Body of pancreas (tissue), 4 donors: Measurements from ENCODE around the gene RIN3. TPM values are rescaled to one million over a fixed set of nuclear protein-coding genes. Genes with fewer than 3 reads are reported as not detected.
A peak's percentile ranks its signal among the peaks of the same experiment; 100 is the strongest.

Source experiments
- ATAC-seq: fragments of 150-250 bp; one replicate; pipeline ENCODE4 v1.9.1; 2016
- DNase-seq, 4 donors: peaks; one replicate each; pipeline ENCODE4 v3.0.0-alpha.2; 2019
- H3K27ac ChIP-seq, 4 donors: fragments of 200-600 bp; sonication (generic); 1 replicate in 3 of 4; 2 replicates in 1 of 4; pipeline versions ENCODE4 v1.5.1 to v1.6.1; 2016 to 2019; ENCODE audit warnings: mild to moderate bottlenecking in 1 of 4, mixed read lengths in 1 of 4, moderate library complexity in 1 of 4
- H3K27me3 ChIP-seq, 2 donors: fragments of 200-600 bp; sonication (generic); one replicate each; pipeline ENCODE4 v1.6.0; 2016; ENCODE audit warnings: mild to moderate bottlenecking in 1 of 2
- H3K36me3 ChIP-seq, 2 donors: fragments of 200-600 bp; sonication (generic); replicated peaks in 1 of 2; 2 replicates each; pipeline ENCODE4 v1.5.1; 2016; ENCODE audit warnings: low read depth in 2 of 2; ENCODE audit not compliant: insufficient read depth in 1 of 2
- H3K4me1 ChIP-seq: fragments of 200-600 bp; sonication (generic); one replicate; pipeline ENCODE4 v1.6.0; 2016
- H3K4me3 ChIP-seq, 2 donors: fragments of 200-600 bp; sonication (generic); 1 replicate in 1 of 2; 2 replicates in 1 of 2; pipeline ENCODE4 v1.5.1; 2016 to 2019
- H3K9me3 ChIP-seq, 3 donors: fragments of 200-600 bp; sonication (generic); 1 replicate in 2 of 3; 2 replicates in 1 of 3; pipeline ENCODE4 v1.5.1; 2016
- CTCF ChIP-seq, 7 experiments: fragments of 450-650 bp in 4 of 7; fragments of 200-600 bp in 3 of 7; sonication (generic) in 3 of 7; IDR thresholded peaks; one replicate each; pipeline ENCODE4 v1.5.1; 2016 to 2019; ENCODE audit warnings: antibody characterized with exemption in 7 of 7
- POLR2A ChIP-seq, 3 donors: fragments of 450-650 bp; IDR thresholded peaks; one replicate each; pipeline ENCODE4 v1.6.1; 2016; ENCODE audit warnings: antibody characterized with exemption in 3 of 3, mild to moderate bottlenecking in 2 of 3
- WGBS, 2 donors: methylation state at CpG; one replicate each; pipeline ENCODE4 v1.1.5; 2017; 5-methylcytosine and 5-hydroxymethylcytosine counted together
- intact Hi-C: fragments of 100-400 bp; cut with DNase I; formaldehyde crosslinking; loops from one replicate; pipeline ENCODE4 v1.15.1; 2023
- total RNA-seq, 2 donors: library from RNA; depleted of rRNA; stranded (reverse); fragments of >200 nt; gene quantifications; one replicate each; pipeline ENCODE4 v1.1.0, GENCODE V29; 2016

RIN3 gene
- total RNA-seq, 2 donors from 2014 or later, result 2.6 to 3.3 TPM

GRCh38 chr14:92549859-92550230, 36.3 kb downstream of the RIN3 start:
- peak; percentile 62 for ATAC-seq

GRCh38 chr14:92551044-92551841, 37.7 kb downstream of the RIN3 start:
- H3K4me1 ChIP-seq, result peaks cover 8% of the 10 kb centered on the region
- no peak for ATAC-seq
- H3K4me3 ChIP-seq, result no peak overlapping the region
- no peak overlapping the region for H3K27ac ChIP-seq
- H3K27me3 ChIP-seq, result no peaks in the 10 kb centered on the region
- WGBS, 2 donors, result 71 to 76% methylated on average over 13 of the region's 13 CpGs
- H3K36me3 ChIP-seq, result no peaks in the 10 kb centered on the region
- intact Hi-C loops, result no loop called here
- no peak for TF ChIP-seq POLR2A (IDR thresholded peaks at IDR 0.05)
- TF ChIP-seq CTCF (IDR thresholded peaks at IDR 0.05), result peak in 2 of 7 experiments; percentile 14 to 28
- no peaks in the 10 kb centered on the region for H3K9me3 ChIP-seq
- no peak for DNase-seq

More at GRCh38 chr14:92549859-92550230, 36.3 kb downstream of the RIN3 start:
- 17 to 35% methylated on average over 7 of the region's 7 CpGs for WGBS, 2 donors
- no peak for TF ChIP-seq POLR2A (IDR thresholded peaks at IDR 0.05)
- no peak for TF ChIP-seq CTCF (IDR thresholded peaks at IDR 0.05)
- Histone ChIP-seq H3K9me3 (no peaks in the 10 kb centered on the region), H3K27ac (peak overlapping the region in 2 of 4 donors; percentile 57 to 64), H3K36me3 (no peaks in the 10 kb centered on the region), H3K4me1 (peaks cover 8% of the 10 kb centered on the region), H3K4me3 (no peak overlapping the region), H3K27me3 (no peaks in the 10 kb centered on the region)
- intact Hi-C loops, result no loop called here
- peak; percentile 17 to 56 (median 39) for DNase-seq

DNA sequence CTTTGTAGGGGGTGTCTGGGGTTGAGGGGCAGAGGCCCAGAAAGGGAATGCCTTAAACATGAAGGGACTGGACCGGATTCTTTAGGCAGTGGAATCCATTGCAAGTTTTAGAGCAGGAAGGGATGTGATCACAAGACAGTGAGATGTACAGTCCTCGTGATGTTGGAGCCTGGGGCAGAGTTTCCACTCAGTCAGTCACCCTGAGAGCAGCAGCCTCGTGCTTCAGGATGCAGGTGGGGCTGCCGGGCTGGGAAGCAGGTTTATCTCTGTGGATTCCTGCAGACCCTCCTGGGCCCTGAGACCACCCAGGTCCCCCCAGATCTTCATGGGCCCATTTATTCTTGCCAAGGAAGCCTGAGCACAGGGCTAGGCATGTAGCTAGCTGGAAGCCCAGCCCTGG, 38.5 kb downstream of the RIN3 start:
- DNase-seq, result peak in 1 of 4 donors; percentile 21
- intact Hi-C loops, result no loop called here
- no peak for ATAC-seq
- H3K27ac ChIP-seq, result no peak overlapping the region
- 49 to 67% methylated on average over 2 to 4 of the region's 4 CpGs for WGBS, 2 donors
- no peaks in the 10 kb centered on the region for H3K36me3 ChIP-seq
- no peak overlapping the region for H3K4me3 ChIP-seq
- H3K27me3 ChIP-seq, result no peaks in the 10 kb centered on the region
- TF ChIP-seq CTCF (IDR thresholded peaks at IDR 0.05) (no peak), POLR2A (IDR thresholded peaks at IDR 0.05) (no peak)
- peaks cover 8% of the 10 kb centered on the region for H3K4me1 ChIP-seq
- H3K9me3 ChIP-seq, result no peaks in the 10 kb centered on the region

DNA sequence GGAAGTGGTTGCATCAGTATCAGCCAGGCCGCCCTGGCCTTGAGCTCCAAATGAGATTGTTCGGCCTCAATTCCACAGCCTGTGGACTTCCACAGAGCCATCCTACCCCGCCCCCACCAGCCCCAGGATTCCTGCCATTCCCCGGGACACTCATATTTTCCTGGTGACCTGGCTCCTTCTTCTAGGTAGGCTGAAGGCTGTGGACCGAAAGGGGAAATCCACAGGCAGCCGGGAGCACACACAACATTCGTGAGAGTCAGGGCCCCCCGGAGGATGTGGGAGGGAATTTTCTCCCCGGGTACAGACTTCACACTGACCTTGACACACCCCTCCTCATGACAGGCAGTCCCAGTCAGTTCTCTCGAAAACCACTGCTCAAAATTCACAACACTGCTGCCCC, 39.9 kb downstream of the RIN3 start:
- peaks cover 8% of the 10 kb centered on the region for H3K4me1 ChIP-seq
- WGBS, 2 donors, result 43 to 66% methylated on average over 6 to 10 of the region's 10 CpGs
- TF ChIP-seq POLR2A (IDR thresholded peaks at IDR 0.05) (no peak), CTCF (IDR thresholded peaks at IDR 0.05) (no peak)
- no peak overlapping the region for H3K27ac ChIP-seq
- H3K4me3 ChIP-seq, result no peak overlapping the region
- ATAC-seq (no peak), DNase-seq (no peak)
- no peaks in the 10 kb centered on the region for H3K36me3 ChIP-seq
- H3K27me3 ChIP-seq, result no peaks in the 10 kb centered on the region
- no peaks in the 10 kb centered on the region for H3K9me3 ChIP-seq
- intact Hi-C loops, result no loop called here
